ENCODE results near the gene GSK3A. TPM values are rescaled to one million over a fixed set of nuclear protein-coding genes. Genes with fewer than 3 reads are reported as not detected.

Gene GSK3A
- total RNA-seq, 1 donor from 2014 or later = 49.1 TPM

DNA sequence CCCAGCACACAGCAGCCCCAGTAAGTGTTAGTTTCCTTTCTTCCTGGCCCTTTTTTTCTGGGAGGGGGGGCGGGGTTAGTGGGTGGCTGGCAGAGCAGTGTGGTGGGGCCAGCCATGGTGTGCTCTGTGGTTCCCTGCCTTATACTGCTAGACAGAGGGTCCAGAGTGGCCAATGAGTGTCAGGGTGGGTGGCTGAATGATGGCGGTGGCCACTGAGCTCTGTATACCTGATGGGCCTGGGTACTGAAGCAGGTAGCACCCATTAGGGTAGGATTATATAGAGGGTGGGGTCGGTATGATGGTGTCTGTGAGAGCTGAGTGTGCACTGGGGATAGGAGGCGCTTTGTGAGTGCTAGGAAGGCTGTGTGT lies 40.4 kb upstream of the GSK3A start:
- no peaks in the 10 kb centered on the region for H3K36me3 Mint-ChIP-seq
- no peak for DNase-seq (ENCODE audit: extremely low spot score, unreplicated experiment)
- peaks cover 31% of the 10 kb centered on the region for H3K4me1 Mint-ChIP-seq (ENCODE audit: unreplicated experiment)
- H3K4me3 Mint-ChIP-seq = peak overlapping the region; percentile 87
- no peaks in the 10 kb centered on the region for H3K9me3 Mint-ChIP-seq
- H3K27me3 Mint-ChIP-seq = no peaks in the 10 kb centered on the region
- H3K27ac Mint-ChIP-seq = no peak overlapping the region
- no peak for TF ChIP-seq CTCF (conservative IDR thresholded peaks at IDR 0.05)

DNA sequence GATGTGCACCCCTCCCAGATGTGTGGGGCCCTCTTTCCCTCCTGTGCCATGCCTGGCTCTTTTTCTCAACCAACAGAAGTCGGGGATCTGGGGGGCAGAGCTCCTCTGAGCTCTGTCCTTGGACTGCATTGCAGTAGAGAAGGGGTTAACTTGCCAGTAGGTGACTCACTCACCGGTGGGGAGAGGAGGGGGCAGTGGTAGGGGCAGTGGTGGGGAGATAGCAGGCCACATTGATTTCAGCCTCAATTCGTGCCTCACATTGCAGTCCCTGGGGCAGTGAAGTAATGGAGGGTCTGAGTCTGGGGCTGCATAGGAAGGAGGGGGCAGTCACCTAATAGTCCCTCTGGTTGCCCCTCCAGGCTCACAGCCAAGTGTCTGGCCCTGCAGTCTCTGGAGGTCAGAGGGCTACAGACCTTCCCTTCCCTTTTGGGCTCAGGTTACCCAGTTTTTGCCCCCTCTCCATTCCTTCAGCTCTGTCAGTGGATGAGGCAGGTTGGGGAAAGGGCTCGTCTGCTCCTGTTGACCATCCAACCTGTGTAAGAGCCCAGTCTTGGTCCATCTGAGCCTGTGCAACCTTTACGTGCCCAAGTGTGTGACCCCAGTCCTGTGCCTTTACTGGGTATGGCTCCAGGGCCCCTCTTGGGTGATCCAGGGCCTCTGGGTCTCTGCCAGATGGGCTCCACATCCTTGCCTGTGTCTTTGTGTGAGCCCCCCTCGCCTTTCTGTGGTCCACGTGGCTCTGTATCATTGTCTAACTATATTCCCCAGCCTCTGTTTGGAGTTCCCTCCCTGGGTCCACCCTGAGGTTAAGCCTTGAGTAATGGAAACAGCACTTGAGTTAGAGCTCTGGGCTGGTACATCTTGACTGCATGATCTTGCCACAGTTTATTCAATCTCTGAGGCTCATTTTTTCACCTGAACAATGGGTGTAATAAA lies 39.7 kb upstream of the GSK3A start:
- DNase-seq (ENCODE audit: extremely low spot score, unreplicated experiment) = no peak

GRCh38 chr19:42281146-42281826 lies 38.9 kb upstream of the GSK3A start:
- Mint-ChIP-seq H3K4me1 (ENCODE audit: unreplicated experiment) (peaks cover 31% of the 10 kb centered on the region), H3K27ac (no peak overlapping the region), H3K4me3 (peak overlapping the region; percentile 87), H3K27me3 (no peaks in the 10 kb centered on the region), H3K36me3 (no peaks in the 10 kb centered on the region), H3K9me3 (no peaks in the 10 kb centered on the region)
- no peak for DNase-seq (ENCODE audit: extremely low spot score, unreplicated experiment)
- no peak for TF ChIP-seq CTCF (conservative IDR thresholded peaks at IDR 0.05)

More for the DNA sequence above, 39.7 kb upstream of the GSK3A start:
- H3K9me3 Mint-ChIP-seq = no peaks in the 10 kb centered on the region
- H3K4me3 Mint-ChIP-seq = peak overlapping the region; percentile 87
- no peaks in the 10 kb centered on the region for H3K36me3 Mint-ChIP-seq
- H3K27ac Mint-ChIP-seq = no peak overlapping the region
- no peaks in the 10 kb centered on the region for H3K27me3 Mint-ChIP-seq
- H3K4me1 Mint-ChIP-seq (ENCODE audit: unreplicated experiment) = peaks cover 31% of the 10 kb centered on the region
- TF ChIP-seq CTCF (conservative IDR thresholded peaks at IDR 0.05) = no peak

GRCh38 chr19:42280815-42281145 lies 38.4 kb upstream of the GSK3A start:
- peaks cover 3% of the 10 kb centered on the region for H3K36me3 Mint-ChIP-seq
- H3K27me3 Mint-ChIP-seq = no peaks in the 10 kb centered on the region
- no peak overlapping the region for H3K27ac Mint-ChIP-seq
- no peak for TF ChIP-seq CTCF (conservative IDR thresholded peaks at IDR 0.05)
- no peaks in the 10 kb centered on the region for H3K9me3 Mint-ChIP-seq
- peaks cover 31% of the 10 kb centered on the region for H3K4me1 Mint-ChIP-seq (ENCODE audit: unreplicated experiment)
- H3K4me3 Mint-ChIP-seq = peak overlapping the region; percentile 87
- peak; percentile 73 for DNase-seq (ENCODE audit: extremely low spot score, unreplicated experiment)

- no peaks in the 10 kb centered on the region for H3K9me3 Mint-ChIP-seq
- H3K27ac Mint-ChIP-seq = peak overlapping the region; percentile 95
- DNase-seq (ENCODE audit: extremely low spot score, unreplicated experiment) = peak; percentile 91
These were observed 37.8 kb upstream of the GSK3A start for GRCh38 chr19:42279902-42280814.

More at GRCh38 chr19:42279902-42280814, 37.8 kb upstream of the GSK3A start:
- peaks cover 3% of the 10 kb centered on the region for H3K36me3 Mint-ChIP-seq
- TF ChIP-seq CTCF (conservative IDR thresholded peaks at IDR 0.05) = peak; percentile 98
- H3K27me3 Mint-ChIP-seq = no peaks in the 10 kb centered on the region
- peak overlapping the region; percentile 95 for H3K4me3 Mint-ChIP-seq
- H3K4me1 Mint-ChIP-seq (ENCODE audit: unreplicated experiment) = peaks cover 30% of the 10 kb centered on the region

Data from type B pancreatic cell (in vitro differentiated cells).